A673 (cell line): ENCODE results near the gene TOM1L2. TPM values are rescaled to one million over a fixed set of nuclear protein-coding genes. Genes with fewer than 3 reads are reported as not detected.

Experiments used
- BruUV-seq: library from RNA; stranded (reverse); fragments of 400-500 nt; replicated peaks from 2 replicates; lab custom pipeline; 2021; lab: Mats Ljungman, UMichigan
- CTCF ChIA-PET: fragments of 300-600 bp; sonication (Branson Sonifier 250); formaldehyde crosslinking; loops from one replicate; lab custom pipeline; 2022; ENCODE audit warnings: antibody characterized with exemption; lab: Charles Lee
- POLR2A ChIA-PET: fragments of 300-600 bp; sonication (Branson Sonifier 250); formaldehyde crosslinking; loops from one replicate; lab custom pipeline; 2022; ENCODE audit warnings: antibody characterized with exemption; ENCODE audit not compliant: low non-redundant PET; lab: Charles Lee
- DNase-seq: peaks from one replicate; pipeline ENCODE4 v3.0.0-alpha.2; 2015; ENCODE audit warnings: low spot score
- H3K27ac ChIP-seq: fragments of 200-600 bp; sonication (generic); 2 replicates; pipeline ENCODE4 v1.5.1; 2016; ENCODE audit warnings: mixed run types, low read depth, mild to moderate bottlenecking, mixed read lengths, antibody characterized with exemption, low read length; ENCODE audit not compliant: poor library complexity, severe bottlenecking
- H3K27me3 ChIP-seq: fragments of 200-600 bp; sonication (generic); replicated peaks from 2 replicates; pipeline ENCODE4 v1.6.1; 2017; ENCODE audit warnings: mixed run types, low read depth, mild to moderate bottlenecking, mixed read lengths, antibody characterized with exemption, low read length; ENCODE audit not compliant: insufficient read depth, poor library complexity
- H3K36me3 ChIP-seq: fragments of 200-600 bp; sonication (generic); 2 replicates; pipeline ENCODE4 v1.6.1; 2016; ENCODE audit warnings: mixed run types, mild to moderate bottlenecking, mixed read lengths, antibody characterized with exemption, low read length; ENCODE audit not compliant: insufficient read depth, poor library complexity, severe bottlenecking
- H3K4me1 ChIP-seq: fragments of 200-600 bp; sonication (generic); 2 replicates; pipeline ENCODE4 v1.6.1; 2017; ENCODE audit warnings: mixed run types, mild to moderate bottlenecking, mixed read lengths, antibody characterized with exemption, low read length; ENCODE audit not compliant: insufficient read depth, poor library complexity, severe bottlenecking
- H3K4me3 ChIP-seq: fragments of 200-600 bp; sonication (generic); 2 replicates; pipeline ENCODE4 v1.5.1; 2016; ENCODE audit warnings: low read depth, mixed run types, mild to moderate bottlenecking, mixed read lengths, low read length; ENCODE audit not compliant: poor library complexity, severe bottlenecking
- H3K9me3 ChIP-seq: fragments of 200-600 bp; sonication (generic); 2 replicates; pipeline ENCODE4 v1.6.1; 2016; ENCODE audit warnings: mixed run types, low read depth, mild to moderate bottlenecking, mixed read lengths, antibody characterized with exemption, low read length; ENCODE audit not compliant: poor library complexity, severe bottlenecking
- CTCF ChIP-seq: fragments of 300-800, 200-600 bp; sonication (generic); conservative IDR thresholded peaks from 2 replicates; pipeline ENCODE4 v1.5.1; 2017; ENCODE audit warnings: low read depth, mild to moderate bottlenecking, antibody characterized with exemption, low read length, moderate library complexity, mixed read lengths
- EZH2 ChIP-seq: fragments of 200-600 bp; sonication (generic); IDR thresholded peaks from 2 replicates; pipeline ENCODE4 v1.6.1; 2017; ENCODE audit warnings: borderline replicate concordance, low read depth, mild to moderate bottlenecking, mixed read lengths, antibody characterized with exemption, low read length; ENCODE audit not compliant: poor library complexity, severe bottlenecking
- intact Hi-C: fragments of 100-400 bp; cut with micrococcal nuclease; formaldehyde crosslinking; loops from one replicate; pipeline ENCODE4 v1.10.0; 2022; ENCODE audit not compliant: unreplicated experiment
- total RNA-seq: library from RNA; stranded (reverse); gene quantifications from 2 replicates; pipeline ENCODE4 v1.2.3, GENCODE V29; 2021

TOM1L2 gene
- total RNA-seq, 1 experiment from 2014 or later, result 10.0 TPM

GRCh38 chr17:17853811-17854447 lies 118.3 kb downstream of the TOM1L2 start:
- Histone ChIP-seq H3K36me3 (no peaks in the 10 kb centered on the region), H3K4me1 (peaks cover 34% of the 10 kb centered on the region), H3K27me3 (no peaks in the 10 kb centered on the region), H3K4me3 (no peak overlapping the region), H3K27ac (no peak overlapping the region), H3K9me3 (no peaks in the 10 kb centered on the region)
- BruUV-seq, result no TSS peak
- TF ChIP-seq CTCF (no peak), EZH2 (no peak)
- ChIA-PET POLR2A (interaction anchor here (0.6 kb wide), 1 partner anchor 41 kb away, joined by 5 read pairs; no protein-coding TSS in a partner anchor), CTCF (no interaction called here)
- intact Hi-C loops, result no loop called here
- no peak for DNase-seq

GRCh38 chr17:17852930-17853329 lies 119.3 kb downstream of the TOM1L2 start:
- ChIA-PET CTCF (interaction anchor here (1.7 kb wide), 1 partner anchor 66 kb away, joined by 3 read pairs; no protein-coding TSS in a partner anchor), POLR2A (no interaction called here)
- no peaks in the 10 kb centered on the region for H3K9me3 ChIP-seq
- intact Hi-C loops, result no loop called here
- TF ChIP-seq CTCF (no peak), EZH2 (no peak)
- H3K36me3 ChIP-seq, result no peaks in the 10 kb centered on the region
- DNase-seq, result no peak
- no TSS peak for BruUV-seq
- H3K4me3 ChIP-seq, result no peak overlapping the region
- H3K27me3 ChIP-seq, result no peaks in the 10 kb centered on the region
- H3K4me1 ChIP-seq, result peaks cover 40% of the 10 kb centered on the region
- no peak overlapping the region for H3K27ac ChIP-seq

GRCh38 chr17:17851103-17852002 lies 120.8 kb downstream of the TOM1L2 start:
- no peaks in the 10 kb centered on the region for H3K27me3 ChIP-seq
- H3K27ac ChIP-seq, result peak overlapping the region; percentile 81
- TF ChIP-seq CTCF (no peak), EZH2 (no peak)
- no TSS peak for BruUV-seq
- ChIA-PET POLR2A (no interaction called here), CTCF (interaction anchor here (1.7 kb wide), 1 partner anchor 68 kb away, joined by 3 read pairs; no protein-coding TSS in a partner anchor)
- H3K4me3 ChIP-seq, result no peak overlapping the region
- no peaks in the 10 kb centered on the region for H3K36me3 ChIP-seq
- H3K9me3 ChIP-seq, result no peaks in the 10 kb centered on the region
- intact Hi-C loops, result no loop called here
- DNase-seq, result no peak
- peaks cover 40% of the 10 kb centered on the region for H3K4me1 ChIP-seq
